Testis (tissue), 2 donors: ENCODE results near the gene PLCE1.

Experiments used
- POLR2A ChIP-seq: fragments of 450-650 bp; IDR thresholded peaks from one replicate; pipeline ENCODE4 v1.6.1; 2017; ENCODE audit warnings: antibody characterized with exemption, mild to moderate bottlenecking, moderate library complexity
- TF ChIP-seq, protein P1 (sequence below), 3 experiments: fragments of 450-650 bp in 2 of 3; fragments of 200-600 bp in 1 of 3; sonication (generic) in 1 of 3; IDR thresholded peaks; one replicate each; pipeline ENCODE4 v1.5.1; 2016 to 2019; ENCODE audit warnings: antibody characterized with exemption in 3 of 3, mild to moderate bottlenecking in 2 of 3, moderate library complexity in 1 of 3

- TF ChIP-seq, protein P1, sequence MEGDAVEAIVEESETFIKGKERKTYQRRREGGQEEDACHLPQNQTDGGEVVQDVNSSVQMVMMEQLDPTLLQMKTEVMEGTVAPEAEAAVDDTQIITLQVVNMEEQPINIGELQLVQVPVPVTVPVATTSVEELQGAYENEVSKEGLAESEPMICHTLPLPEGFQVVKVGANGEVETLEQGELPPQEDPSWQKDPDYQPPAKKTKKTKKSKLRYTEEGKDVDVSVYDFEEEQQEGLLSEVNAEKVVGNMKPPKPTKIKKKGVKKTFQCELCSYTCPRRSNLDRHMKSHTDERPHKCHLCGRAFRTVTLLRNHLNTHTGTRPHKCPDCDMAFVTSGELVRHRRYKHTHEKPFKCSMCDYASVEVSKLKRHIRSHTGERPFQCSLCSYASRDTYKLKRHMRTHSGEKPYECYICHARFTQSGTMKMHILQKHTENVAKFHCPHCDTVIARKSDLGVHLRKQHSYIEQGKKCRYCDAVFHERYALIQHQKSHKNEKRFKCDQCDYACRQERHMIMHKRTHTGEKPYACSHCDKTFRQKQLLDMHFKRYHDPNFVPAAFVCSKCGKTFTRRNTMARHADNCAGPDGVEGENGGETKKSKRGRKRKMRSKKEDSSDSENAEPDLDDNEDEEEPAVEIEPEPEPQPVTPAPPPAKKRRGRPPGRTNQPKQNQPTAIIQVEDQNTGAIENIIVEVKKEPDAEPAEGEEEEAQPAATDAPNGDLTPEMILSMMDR (IDR thresholded peaks at IDR 0.05), result no peak
- no peak for TF ChIP-seq POLR2A
Measured at GRCh38 chr10:94016727-94017714, 23.3 kb downstream of the PLCE1 start.
